Smooth muscle cell (in vitro differentiated cells): ENCODE data around the gene OGT. TPM values are rescaled to one million over a fixed set of nuclear protein-coding genes. Genes with fewer than 3 reads are reported as not detected.
"Not testable (repeated sequence)": the region's sequence is repeated elsewhere in the genome, so short reads cannot be mapped to it uniquely, and the experiment has no call there.

Experiments used
- DNase-seq: peaks from one replicate; lab custom pipeline; 2025; ENCODE audit not compliant: unreplicated experiment; lab: John Stamatoyannopoulos, UW
- H2AFZ ChIP-seq: fragments of 200-600 bp; sonication (generic); 2 replicates; pipeline ENCODE4 v1.6.0; 2016; ENCODE audit warnings: antibody characterized with exemption, low read depth, mild to moderate bottlenecking
- H3F3A ChIP-seq: fragments of 200-600 bp; sonication (generic); 2 replicates; pipeline ENCODE4 v1.6.0; 2017; ENCODE audit warnings: antibody characterized with exemption, low read depth
- H3K27ac ChIP-seq: fragments of 200-600 bp; sonication (generic); 2 replicates; pipeline ENCODE4 v1.5.1; 2016; ENCODE audit warnings: low read depth, mild to moderate bottlenecking
- H3K27me3 ChIP-seq: fragments of 200-600 bp; sonication (generic); 2 replicates; pipeline ENCODE4 v1.6.1; 2016; ENCODE audit warnings: low read depth, mild to moderate bottlenecking
- H3K36me3 ChIP-seq: fragments of 200-600 bp; sonication (generic); 2 replicates; pipeline ENCODE4 v1.5.1; 2016; ENCODE audit warnings: low read depth
- H3K4me1 ChIP-seq: fragments of 200-600 bp; sonication (generic); 2 replicates; pipeline ENCODE4 v1.5.1; 2016; ENCODE audit warnings: low read depth
- H3K4me2 ChIP-seq: fragments of 200-600 bp; sonication (generic); 2 replicates; pipeline ENCODE4 v1.6.0; 2016; ENCODE audit warnings: mild to moderate bottlenecking
- H3K4me3 ChIP-seq: fragments of 200-600 bp; sonication (generic); 2 replicates; pipeline ENCODE4 v1.5.1; 2016; ENCODE audit warnings: mild to moderate bottlenecking
- H3K79me2 ChIP-seq: fragments of 200-600 bp; sonication (generic); 2 replicates; pipeline ENCODE4 v1.6.0; 2016; ENCODE audit warnings: low read depth, mild to moderate bottlenecking
- H3K9ac ChIP-seq: fragments of 200-600 bp; sonication (generic); 2 replicates; pipeline ENCODE4 v1.6.0; 2016; ENCODE audit warnings: low read depth
- H3K9me3 ChIP-seq: fragments of 200-600 bp; sonication (generic); replicated peaks from 2 replicates; pipeline ENCODE4 v1.5.1; 2016; ENCODE audit warnings: low read depth
- H4K20me1 ChIP-seq: fragments of 200-600 bp; sonication (generic); 2 replicates; pipeline ENCODE4 v1.6.0; 2016; ENCODE audit warnings: low read depth
- WGBS: methylation state at CpG from one replicate; pipeline ENCODE4 v1.1.7; 2016; ENCODE audit warnings: low lambda C conversion rate; 5-methylcytosine and 5-hydroxymethylcytosine counted together
- polyA plus RNA-seq: library from polyadenylated mRNA; unstranded; fragments of >200 nt; fragmentation: Nextera tagmentation; extraction: Ambion mirVana; gene quantifications from 2 replicates; pipeline ENCODE4 v1.2.1, GENCODE V29; 2016
- total RNA-seq: library from RNA; depleted of rRNA; stranded (reverse); fragments of >200 nt; gene quantifications from 2 replicates; pipeline ENCODE4 v1.2.3, GENCODE V29; 2014
- TF ChIP-seq, protein P1 (sequence below): fragments of 200-600 bp; sonication (generic); IDR thresholded peaks from 2 replicates; pipeline ENCODE4 v1.5.1; 2017; ENCODE audit warnings: borderline replicate concordance, mild to moderate bottlenecking, antibody characterized with exemption; ENCODE audit not compliant: insufficient read depth, poor library complexity, severe bottlenecking

OGT gene
- total and polyA plus RNA-seq, 2 experiments from 2014 or later: 13.2 to 67.4 TPM

- no peak overlapping the region for H3K4me2 ChIP-seq
- peaks cover 21% of the 10 kb centered on the region for H3K36me3 ChIP-seq
- no peaks in the 10 kb centered on the region for H3K79me2 ChIP-seq
- H3K9ac ChIP-seq: no peak overlapping the region
- H3K27ac ChIP-seq: no peak overlapping the region
- no peak overlapping the region for H2AFZ ChIP-seq
- H3K27me3 ChIP-seq: no peaks in the 10 kb centered on the region
- 71% methylated on average over 1 of the region's 1 CpG for WGBS
- TF ChIP-seq, protein P1, sequence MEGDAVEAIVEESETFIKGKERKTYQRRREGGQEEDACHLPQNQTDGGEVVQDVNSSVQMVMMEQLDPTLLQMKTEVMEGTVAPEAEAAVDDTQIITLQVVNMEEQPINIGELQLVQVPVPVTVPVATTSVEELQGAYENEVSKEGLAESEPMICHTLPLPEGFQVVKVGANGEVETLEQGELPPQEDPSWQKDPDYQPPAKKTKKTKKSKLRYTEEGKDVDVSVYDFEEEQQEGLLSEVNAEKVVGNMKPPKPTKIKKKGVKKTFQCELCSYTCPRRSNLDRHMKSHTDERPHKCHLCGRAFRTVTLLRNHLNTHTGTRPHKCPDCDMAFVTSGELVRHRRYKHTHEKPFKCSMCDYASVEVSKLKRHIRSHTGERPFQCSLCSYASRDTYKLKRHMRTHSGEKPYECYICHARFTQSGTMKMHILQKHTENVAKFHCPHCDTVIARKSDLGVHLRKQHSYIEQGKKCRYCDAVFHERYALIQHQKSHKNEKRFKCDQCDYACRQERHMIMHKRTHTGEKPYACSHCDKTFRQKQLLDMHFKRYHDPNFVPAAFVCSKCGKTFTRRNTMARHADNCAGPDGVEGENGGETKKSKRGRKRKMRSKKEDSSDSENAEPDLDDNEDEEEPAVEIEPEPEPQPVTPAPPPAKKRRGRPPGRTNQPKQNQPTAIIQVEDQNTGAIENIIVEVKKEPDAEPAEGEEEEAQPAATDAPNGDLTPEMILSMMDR: no peak
- H3K9me3 ChIP-seq: no peaks in the 10 kb centered on the region
- no peaks in the 10 kb centered on the region for H4K20me1 ChIP-seq
- H3F3A ChIP-seq: no peaks in the 10 kb centered on the region
- no peaks in the 10 kb centered on the region for H3K4me1 ChIP-seq
- DNase-seq: no peak
- no peak overlapping the region for H3K4me3 ChIP-seq
Measured at GRCh38 chrX:71563921-71564320, 31.0 kb downstream of the OGT start.

DNA sequence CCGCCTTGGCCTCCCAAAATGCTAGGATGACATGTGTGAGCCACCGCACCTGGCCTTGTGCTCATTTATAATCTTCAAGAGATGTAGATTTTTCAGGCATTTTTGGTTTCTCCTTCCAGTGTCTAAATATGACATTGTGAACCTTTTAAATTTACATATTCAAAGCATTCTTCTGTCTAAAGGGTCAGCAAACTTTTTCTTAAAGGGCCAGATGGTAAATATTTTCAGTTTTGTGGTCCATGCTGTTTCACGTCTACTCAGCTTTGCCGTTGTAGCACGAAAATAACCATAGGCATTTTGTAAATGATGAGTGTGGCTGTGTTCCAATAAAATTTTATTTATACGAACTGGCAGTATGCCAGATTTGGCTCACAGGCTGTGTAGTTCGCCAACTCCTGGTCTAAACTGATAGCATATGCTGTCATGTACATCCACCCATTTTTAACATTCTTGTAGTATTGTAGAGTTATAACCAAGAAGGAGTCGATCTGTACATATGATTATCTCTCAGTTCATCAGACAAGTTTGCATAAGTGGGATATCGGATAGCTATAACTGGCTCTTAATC is 32.7 kb downstream of the OGT start:
- TF ChIP-seq, protein P1: no peak
- 84% methylated on average over 9 of the region's 9 CpGs for WGBS
- H3K36me3 ChIP-seq: peaks cover 21% of the 10 kb centered on the region

DNA sequence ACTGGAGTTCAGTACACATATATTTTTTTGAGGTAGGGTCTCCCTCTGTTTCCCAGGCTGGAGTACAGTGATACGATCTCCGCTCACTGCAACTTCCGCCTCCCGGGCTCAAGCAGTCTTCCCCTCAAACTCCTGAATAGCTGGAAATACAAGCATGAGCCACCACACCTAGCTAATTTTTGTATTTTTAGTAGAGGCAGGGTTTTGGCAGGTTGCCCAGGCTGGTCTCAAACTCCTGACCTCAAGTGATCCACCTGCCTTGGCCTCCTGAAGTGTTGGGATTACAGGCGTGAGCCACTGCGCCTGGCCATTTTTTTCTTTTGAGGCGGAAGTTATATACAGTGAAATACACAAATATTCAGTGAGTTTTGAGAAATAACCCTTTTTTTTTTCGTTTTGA is 38.5 kb downstream of the OGT start:
- not testable (repeated sequence) for H3F3A ChIP-seq, H4K20me1 ChIP-seq, H3K27me3 ChIP-seq, H3K9ac ChIP-seq, H3K27ac ChIP-seq, H3K79me2 ChIP-seq, H3K4me2 ChIP-seq, H3K4me1 ChIP-seq, H3K9me3 ChIP-seq, DNase-seq, H3K4me3 ChIP-seq, H2AFZ ChIP-seq
- peaks cover 15% of the 10 kb centered on the region for H3K36me3 ChIP-seq
- WGBS: 92% methylated on average over 8 of the region's 8 CpGs

More for the DNA sequence above, 32.7 kb downstream of the OGT start:
- Histone ChIP-seq H3K27me3 (no peaks in the 10 kb centered on the region), H3K9ac (no peak overlapping the region), H3K27ac (no peak overlapping the region), H3K79me2 (no peaks in the 10 kb centered on the region), H3F3A (no peaks in the 10 kb centered on the region), H2AFZ (no peak overlapping the region), H4K20me1 (no peaks in the 10 kb centered on the region), H3K4me3 (no peak overlapping the region), H3K4me2 (no peak overlapping the region), H3K9me3 (no peaks in the 10 kb centered on the region), H3K4me1 (no peaks in the 10 kb centered on the region)
- DNase-seq: no peak

DNA sequence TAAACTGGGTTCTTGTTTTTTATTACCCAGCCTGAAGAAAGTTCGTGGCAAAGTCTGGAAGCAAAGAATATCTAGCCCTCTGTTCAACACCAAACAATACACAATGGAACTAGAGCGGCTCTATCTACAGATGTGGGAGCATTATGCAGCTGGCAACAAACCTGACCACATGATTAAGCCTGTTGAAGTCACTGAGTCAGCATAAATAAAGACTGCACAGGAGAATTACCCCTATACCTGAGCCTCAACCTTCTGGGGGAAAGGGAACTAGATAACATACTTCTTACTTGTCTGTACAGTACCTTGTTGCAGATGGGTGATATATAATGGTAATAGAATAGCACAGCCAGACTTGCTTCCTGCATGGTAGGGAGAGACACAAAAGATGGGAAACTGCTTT is 40.7 kb downstream of the OGT start:
- Histone ChIP-seq H3K9me3 (peaks cover 3% of the 10 kb centered on the region), H3K4me3 (no peak overlapping the region), H3K9ac (no peak overlapping the region), H3K79me2 (no peaks in the 10 kb centered on the region), H3K4me2 (no peak overlapping the region), H2AFZ (no peak overlapping the region), H3K4me1 (no peaks in the 10 kb centered on the region), H3K27ac (no peak overlapping the region), H4K20me1 (no peaks in the 10 kb centered on the region), H3K27me3 (no peaks in the 10 kb centered on the region), H3K36me3 (peaks cover 9% of the 10 kb centered on the region), H3F3A (no peaks in the 10 kb centered on the region)
- TF ChIP-seq, protein P1: no peak
- 62% methylated on average over 2 of the region's 2 CpGs for WGBS
- DNase-seq: no peak
